ENCODE results near the gene RNF114. TPM values are rescaled to one million over a fixed set of nuclear protein-coding genes. Genes with fewer than 3 reads are reported as not detected.

The RNF114 gene
- 100 to 1,000 TPM in 2 of 4 donors, 10 to 100 TPM in 2; 48.7 to 166 (median 103) TPM for total RNA-seq

GRCh38 chr20:49936153-49937026, at the start of gene RNF114:
Gene RNF114 (plus strand): TSS chr20:49936397. CDS start chr20:49936413, 16 bp downstream.
- intact Hi-C loops (cut with DNase I; ENCODE audit: low total_unique reads): no loop called here
- peak; percentile 90 to 98 for DNase-seq (ENCODE audit: low spot score in 2 of 2)
- peak within 1 kb of the TSS; percentile 75 for H3K4me3 ChIP-seq (ENCODE audit: low read depth, poor library complexity, severe bottlenecking)
- TF ChIP-seq, protein P1, sequence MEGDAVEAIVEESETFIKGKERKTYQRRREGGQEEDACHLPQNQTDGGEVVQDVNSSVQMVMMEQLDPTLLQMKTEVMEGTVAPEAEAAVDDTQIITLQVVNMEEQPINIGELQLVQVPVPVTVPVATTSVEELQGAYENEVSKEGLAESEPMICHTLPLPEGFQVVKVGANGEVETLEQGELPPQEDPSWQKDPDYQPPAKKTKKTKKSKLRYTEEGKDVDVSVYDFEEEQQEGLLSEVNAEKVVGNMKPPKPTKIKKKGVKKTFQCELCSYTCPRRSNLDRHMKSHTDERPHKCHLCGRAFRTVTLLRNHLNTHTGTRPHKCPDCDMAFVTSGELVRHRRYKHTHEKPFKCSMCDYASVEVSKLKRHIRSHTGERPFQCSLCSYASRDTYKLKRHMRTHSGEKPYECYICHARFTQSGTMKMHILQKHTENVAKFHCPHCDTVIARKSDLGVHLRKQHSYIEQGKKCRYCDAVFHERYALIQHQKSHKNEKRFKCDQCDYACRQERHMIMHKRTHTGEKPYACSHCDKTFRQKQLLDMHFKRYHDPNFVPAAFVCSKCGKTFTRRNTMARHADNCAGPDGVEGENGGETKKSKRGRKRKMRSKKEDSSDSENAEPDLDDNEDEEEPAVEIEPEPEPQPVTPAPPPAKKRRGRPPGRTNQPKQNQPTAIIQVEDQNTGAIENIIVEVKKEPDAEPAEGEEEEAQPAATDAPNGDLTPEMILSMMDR (IDR thresholded peaks at IDR 0.05): no peak
- TF ChIP-seq POLR2A (IDR thresholded peaks at IDR 0.05): peak in 1 of 2 donors; percentile 91
- 0 to 1% methylated on average over 56 to 57 of the region's 79 CpGs for WGBS, 2 donors

DNA sequence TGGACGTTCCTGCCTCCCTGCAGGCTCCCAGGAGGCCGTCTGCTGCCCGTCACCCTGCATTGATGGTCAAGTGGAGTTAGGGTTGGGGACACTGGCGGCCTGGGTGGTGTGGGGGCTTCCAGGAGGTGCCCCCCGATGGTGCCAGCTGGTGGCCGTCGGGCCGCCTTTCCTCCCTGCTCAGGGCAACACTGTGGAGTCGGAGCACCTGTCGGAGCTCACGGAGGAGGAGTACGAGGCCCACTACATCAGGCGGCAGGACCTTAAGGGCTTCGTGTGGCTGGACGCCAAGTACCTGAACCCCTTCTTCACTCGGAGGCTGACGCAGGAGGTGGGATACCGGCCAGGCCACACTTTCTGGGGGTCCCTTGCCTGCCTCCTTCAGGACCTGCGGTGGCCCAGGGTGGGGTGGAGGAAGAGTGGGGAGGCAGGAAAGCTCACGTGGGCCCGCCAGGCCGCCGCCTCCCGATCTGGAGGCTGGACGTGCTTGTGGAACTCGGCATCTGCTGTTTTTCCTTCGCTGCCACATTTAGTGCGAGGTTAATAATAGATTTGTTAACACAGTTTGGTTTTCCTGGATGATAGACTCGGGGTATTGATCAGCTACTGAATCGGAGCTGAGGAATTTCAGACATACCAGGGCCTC, 49.5 kb upstream of the RNF114 start:
- no peak for DNase-seq (ENCODE audit: low spot score in 2 of 2)
- WGBS, 2 donors: 78 to 80% methylated on average over 25 to 30 of the region's 30 CpGs
- intact Hi-C loops (cut with DNase I; ENCODE audit: low total_unique reads): no loop called here
- H3K4me3 ChIP-seq (ENCODE audit: low read depth, poor library complexity, severe bottlenecking): no peak overlapping the region
- TF ChIP-seq, protein P1 (IDR thresholded peaks at IDR 0.05): no peak
- TF ChIP-seq POLR2A (IDR thresholded peaks at IDR 0.05): no peak

DNA sequence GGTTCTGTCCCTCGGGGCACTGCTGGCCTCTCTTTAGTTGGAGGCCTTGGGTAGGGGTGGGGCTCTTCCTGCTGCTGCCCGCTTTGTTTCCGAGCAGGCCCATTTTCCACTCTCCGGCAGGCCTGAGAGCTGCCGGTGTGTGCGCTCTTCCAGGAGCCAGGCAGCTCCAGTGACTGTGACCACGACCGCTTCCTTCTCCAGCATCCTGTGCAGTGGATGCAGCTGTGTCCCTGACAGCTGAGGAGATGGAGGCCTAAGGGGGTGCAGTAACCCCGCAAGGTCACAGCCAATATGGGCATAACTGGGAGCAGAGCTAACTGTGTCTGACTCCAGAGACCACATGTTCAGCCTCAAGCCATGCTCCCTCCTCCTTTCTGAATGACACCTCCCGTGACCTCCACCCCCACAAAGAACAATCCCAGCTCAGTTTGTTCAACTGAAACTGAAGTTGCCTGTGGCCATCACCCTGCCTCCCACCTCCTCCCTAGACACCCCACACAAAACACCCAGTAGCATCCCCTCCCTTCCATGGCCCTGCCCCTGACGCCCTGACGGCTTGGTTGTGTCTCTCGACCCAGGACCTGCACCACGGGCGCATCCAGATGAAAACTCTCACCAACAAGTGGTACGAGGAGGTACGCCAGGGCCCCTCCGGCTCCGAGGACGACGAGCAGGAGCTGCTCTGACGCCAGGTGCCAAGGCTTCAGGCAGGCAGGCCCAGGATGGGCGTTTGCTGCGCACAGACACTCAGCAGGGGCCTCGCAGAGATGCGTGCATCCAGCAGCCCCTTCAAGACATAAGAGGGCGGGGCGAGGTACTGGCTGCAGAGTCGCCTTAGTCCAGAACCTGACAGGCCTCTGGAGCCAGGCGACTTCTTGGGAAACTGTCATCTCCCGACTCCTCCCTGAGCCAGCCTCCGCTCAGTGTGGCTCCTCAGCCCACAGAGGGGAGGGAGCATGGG, 48.7 kb upstream of the RNF114 start:
- WGBS, 2 donors: 69 to 77% methylated on average over 31 to 32 of the region's 32 CpGs
- intact Hi-C loops (cut with DNase I; ENCODE audit: low total_unique reads): no loop called here

GRCh38 chr20:49888212-49889000, 47.8 kb upstream of the RNF114 start:
- no peak for DNase-seq (ENCODE audit: low spot score in 2 of 2)
- intact Hi-C loops (cut with DNase I; ENCODE audit: low total_unique reads): no loop called here
- H3K4me3 ChIP-seq (ENCODE audit: low read depth, poor library complexity, severe bottlenecking): no peak overlapping the region
- 62 to 67% methylated on average over 13 to 18 of the region's 18 CpGs for WGBS, 2 donors
- TF ChIP-seq, protein P1 (IDR thresholded peaks at IDR 0.05): peak in 1 of 3 donors; percentile 13
- TF ChIP-seq POLR2A (IDR thresholded peaks at IDR 0.05): no peak

More for the DNA sequence above, 48.7 kb upstream of the RNF114 start:
- TF ChIP-seq POLR2A (IDR thresholded peaks at IDR 0.05): no peak
- TF ChIP-seq, protein P1 (IDR thresholded peaks at IDR 0.05): no peak
- DNase-seq (ENCODE audit: low spot score in 2 of 2): no peak
- H3K4me3 ChIP-seq (ENCODE audit: low read depth, poor library complexity, severe bottlenecking): no peak overlapping the region

Measured in lower leg skin (tissue), 4 donors.